ENCODE measurements around the gene ATG2A.

- TF ChIP-seq EZH2 (IDR thresholded peaks at IDR 0.05; ENCODE audit: insufficient read depth, low read length) (no peak), CTCF (IDR thresholded peaks at IDR 0.05; ENCODE audit: insufficient read depth, low read depth, low read length) (no peak)
Observed at GRCh38 chr11:64933935-64934681, 17.1 kb upstream of the ATG2A start.

Measured in astrocyte (in vitro differentiated cells and primary cell).